Activated CD4-positive, CD25-positive, alpha-beta regulatory T cell treated with anti-CD3 and anti-CD28 coated beads, Interleukin-2, amount 50 U/mL, for 16 hours (primary cell): ENCODE measurements around the gene TMEM179.

ENCODE experiments used
- DNase-seq: peaks from one replicate; pipeline ENCODE4 v3.0.0-alpha.2; 2020; ENCODE audit warnings: low read depth, low spot score

The TMEM179 gene

DNA sequence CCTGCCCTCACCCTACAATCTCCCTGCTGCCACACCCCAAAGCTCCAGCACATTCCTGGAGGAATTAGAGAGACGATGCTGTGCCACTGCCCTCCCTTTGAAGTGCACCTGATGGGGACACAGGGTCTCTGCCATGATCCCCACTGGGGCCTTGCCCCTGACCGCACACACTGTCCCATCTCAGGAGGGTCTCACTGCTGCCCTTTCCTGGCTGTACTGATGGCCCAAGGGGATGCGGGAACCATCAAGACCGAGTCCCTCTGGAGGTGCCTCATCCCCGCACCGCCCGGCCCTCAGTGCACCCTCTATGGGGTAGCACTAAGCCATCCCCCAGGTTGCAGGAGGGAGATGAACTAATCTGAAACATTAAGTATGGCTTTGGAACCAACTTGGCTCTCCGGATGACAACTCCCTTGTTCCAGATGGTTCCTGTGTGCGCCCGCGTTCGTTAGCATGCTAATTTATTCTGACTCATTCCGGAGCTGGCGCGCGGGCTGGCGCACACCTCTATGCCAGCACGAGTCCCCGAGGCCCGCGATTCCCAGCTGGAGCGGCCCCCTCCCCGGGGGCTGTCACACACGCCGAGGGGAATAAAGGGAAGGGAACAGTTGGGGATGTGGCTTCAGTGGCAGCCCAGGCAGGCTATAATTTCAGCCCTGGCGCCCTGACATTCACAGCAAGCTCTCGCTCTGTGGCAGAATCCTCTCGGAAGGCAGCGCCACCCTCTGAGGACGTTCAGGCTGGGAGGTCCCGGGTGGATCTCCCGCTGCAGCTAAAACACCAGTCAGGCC is 59.2 kb downstream of the TMEM179 start:
- DNase-seq: no peak

DNA sequence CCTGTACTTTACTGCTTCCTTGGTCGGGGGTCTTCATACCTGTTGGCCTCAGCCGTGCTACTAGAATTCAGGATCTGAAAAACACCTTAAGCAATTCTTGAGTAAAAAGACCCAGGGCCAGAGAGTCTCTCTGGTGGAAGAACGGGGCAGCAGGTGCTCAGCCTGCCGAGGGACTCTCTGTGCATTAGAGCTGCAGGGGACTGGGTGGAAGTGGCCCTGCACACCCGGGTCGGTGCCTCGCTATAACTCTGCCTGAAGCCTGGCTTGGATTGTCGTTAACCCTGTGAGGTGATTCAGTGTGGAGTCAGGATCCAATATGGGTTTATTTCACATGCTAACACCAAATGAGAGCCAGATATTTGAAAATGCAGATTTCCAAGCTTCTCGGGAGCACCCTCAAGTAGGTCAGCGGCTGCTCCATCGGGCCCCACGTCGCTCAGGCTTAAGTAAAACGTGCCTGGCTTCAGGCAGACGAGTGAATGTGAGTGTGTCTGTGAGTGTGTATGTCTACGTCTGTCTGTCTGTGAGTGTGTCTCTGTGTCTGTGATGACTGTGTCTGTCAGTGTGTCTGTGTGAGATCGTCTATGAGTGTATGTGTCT is 60.1 kb downstream of the TMEM179 start:
- no peak for DNase-seq

DNA sequence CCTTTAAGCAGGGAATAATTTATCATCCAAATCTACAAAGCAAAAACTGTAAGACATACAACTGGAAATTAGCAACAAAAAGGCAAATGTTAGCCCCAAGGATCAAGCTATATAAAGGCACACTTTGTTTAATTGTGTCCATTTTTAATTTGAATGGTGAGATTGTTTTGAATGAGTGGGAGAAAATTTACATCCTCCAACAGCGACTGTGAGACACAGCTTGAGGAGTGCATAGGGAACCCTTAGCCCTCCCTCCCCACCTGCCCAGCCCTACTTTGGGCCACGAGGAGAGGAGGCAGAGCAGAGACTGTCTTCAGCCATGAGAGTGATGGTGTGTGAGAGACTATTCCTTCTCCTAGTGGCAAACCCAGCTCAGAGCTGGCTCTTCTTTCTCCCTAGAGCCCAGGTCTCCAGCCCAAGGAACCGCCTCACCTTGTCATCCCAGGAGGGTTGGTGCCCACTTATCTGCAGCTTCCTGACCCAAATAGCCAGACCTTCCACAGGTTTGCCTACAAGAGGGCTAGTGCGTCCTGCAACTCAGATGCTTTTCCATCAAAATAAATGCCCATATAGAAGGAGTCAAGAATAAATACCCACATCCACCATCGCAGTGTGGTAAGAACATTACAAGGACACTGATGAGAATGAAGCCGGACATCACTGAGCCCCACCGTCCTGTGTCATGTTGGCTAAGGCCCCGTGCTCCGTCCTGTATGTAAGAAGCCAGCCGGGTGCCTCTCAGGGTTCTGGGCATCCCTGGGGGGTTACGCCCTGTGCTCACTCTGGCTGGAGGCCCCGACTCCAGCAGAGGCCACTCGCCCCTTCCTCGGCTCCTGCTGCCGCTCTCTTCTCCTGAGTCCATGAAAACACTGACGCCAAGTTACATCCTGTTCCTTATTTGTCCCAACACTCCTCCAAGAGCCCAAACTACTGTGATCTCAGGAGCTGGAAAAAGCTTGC is 61.4 kb downstream of the TMEM179 start:
- no peak for DNase-seq

DNA sequence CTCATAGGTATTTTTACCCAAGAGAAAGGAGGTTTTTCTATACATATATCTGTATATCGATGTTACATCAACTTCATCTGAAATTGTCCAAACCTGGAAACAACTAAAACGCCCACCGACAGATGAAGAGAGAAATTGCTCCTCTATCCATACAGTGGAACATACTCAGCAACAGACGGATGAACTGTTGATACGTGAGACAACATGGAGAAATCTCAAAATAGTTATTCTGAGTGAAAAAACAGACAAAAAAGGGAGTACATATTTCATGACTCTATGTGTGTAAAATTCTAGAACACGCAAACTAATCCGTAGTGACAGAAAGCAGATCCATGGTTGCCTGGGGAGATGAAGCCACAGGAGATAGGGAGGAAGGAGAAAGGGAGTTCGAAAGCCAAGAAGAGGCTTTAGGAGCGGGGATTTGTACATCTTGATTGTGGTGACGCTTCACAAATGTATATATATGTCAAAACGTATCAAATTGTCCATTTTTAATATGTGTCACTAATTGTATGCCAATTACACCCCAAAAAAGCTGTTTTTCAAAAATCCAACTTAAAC is 62.6 kb downstream of the TMEM179 start:
- DNase-seq: no peak
